VCaP (cell line): Measurements from ENCODE around the gene HMG20A.
A peak's percentile ranks its signal among the peaks of the same experiment; 100 is the strongest.

Experiments used
- H3K27ac ChIP-seq: fragments of 450-650 bp; 2 replicates; pipeline ENCODE4 v1.5.1; 2017
- CTCF ChIP-seq: fragments of 450-650 bp; conservative IDR thresholded peaks from 2 replicates; pipeline ENCODE4 v1.5.1; 2017; ENCODE audit warnings: mild to moderate bottlenecking, moderate library complexity

HMG20A gene

DNA sequence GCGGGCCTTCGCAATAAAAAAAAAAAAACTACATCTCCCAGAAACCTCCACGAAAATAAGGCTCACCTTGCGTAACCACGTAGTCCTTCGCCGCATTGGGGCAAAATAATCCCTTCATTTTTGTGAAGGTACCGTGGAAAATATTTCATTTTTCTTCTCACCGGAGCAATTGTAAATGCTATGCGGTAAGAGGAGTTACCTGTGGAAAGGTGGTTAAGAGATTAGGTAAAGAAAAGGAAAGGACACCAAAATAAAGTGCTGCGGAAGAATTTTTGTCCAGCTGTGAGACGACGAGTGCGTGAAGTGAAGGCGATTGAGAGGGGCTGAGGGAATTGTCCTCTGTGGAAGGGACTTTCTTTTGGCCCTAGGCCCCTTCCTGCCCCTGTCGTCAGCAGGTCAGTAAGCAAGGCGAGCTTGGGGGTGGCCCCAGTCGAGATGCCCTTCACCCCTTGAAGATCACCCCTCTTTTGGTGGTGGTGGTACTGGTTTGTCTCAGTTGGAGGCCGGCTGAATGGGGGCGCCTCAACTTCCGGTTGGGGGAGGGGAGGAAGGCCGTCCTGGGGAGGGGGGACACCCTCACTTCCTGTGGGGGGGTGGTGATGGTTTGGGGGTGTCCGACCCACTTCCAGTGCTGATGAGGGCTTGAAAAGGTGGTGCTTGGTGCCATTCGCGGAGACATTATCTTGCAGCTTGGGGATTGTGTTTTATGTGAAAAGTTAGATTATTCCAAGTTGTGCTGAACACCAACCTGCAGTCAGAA lies at the start of gene HMG20A:
Gene HMG20A, plus strand, starts transcription at position 279 of the 760 bp plus-strand sequence. CDS start 37,520 bp downstream, outside the sequence.
- TF ChIP-seq CTCF, result no peak
- H3K27ac ChIP-seq, result peak within 1 kb of the TSS; percentile 86

- no peak for TF ChIP-seq CTCF
- no peak overlapping the region for H3K27ac ChIP-seq
Observed at GRCh38 chr15:77371850-77372563, 48.7 kb upstream of the HMG20A start.

DNA sequence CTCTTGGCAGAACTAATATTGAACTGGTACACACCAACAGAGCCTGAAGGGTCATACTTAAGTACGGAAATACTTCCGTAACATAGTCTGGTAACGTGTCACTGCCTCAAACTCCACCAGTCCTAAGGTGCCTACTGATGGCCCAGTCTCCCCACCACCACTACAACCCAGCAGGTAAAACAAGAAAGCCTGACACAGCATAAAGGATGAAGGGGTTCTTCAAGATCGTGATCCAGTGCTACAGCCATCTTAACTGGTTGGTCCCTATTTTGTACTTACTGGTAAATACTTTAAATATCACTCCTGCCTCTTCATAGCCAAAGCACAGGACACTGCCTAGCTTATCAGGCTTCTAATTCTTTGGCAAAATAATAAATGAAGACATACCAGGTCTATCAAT lies 47.2 kb upstream of the HMG20A start:
- H3K27ac ChIP-seq, result no peak overlapping the region
- TF ChIP-seq CTCF, result no peak

DNA sequence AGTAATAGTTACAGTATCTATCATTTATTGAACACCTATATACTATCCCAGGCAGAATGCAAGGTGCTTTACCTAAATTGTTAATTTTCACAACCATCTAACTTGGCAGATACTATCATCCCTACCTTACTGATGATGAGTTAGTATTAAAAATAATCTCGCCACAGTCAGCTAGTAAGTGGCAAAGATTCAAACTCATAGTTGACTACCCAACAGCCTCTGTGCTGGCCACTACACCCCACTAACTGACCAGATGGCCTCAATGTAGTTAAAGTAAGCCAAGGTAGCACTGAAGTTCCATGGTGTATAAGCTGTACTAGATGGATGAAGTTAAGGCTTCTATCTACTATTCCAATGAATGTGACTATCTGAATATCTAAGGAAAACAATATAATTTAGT lies 45.6 kb upstream of the HMG20A start:
- H3K27ac ChIP-seq, result no peak overlapping the region
- no peak for TF ChIP-seq CTCF

GRCh38 chr15:77376770-77377169 lies 43.9 kb upstream of the HMG20A start:
- TF ChIP-seq CTCF, result no peak
- H3K27ac ChIP-seq, result no peak overlapping the region

GRCh38 chr15:77380033-77380432 lies 40.7 kb upstream of the HMG20A start:
- H3K27ac ChIP-seq, result no peak overlapping the region
- TF ChIP-seq CTCF, result no peak

- no peak overlapping the region for H3K27ac ChIP-seq
- no peak for TF ChIP-seq CTCF
Observed at GRCh38 chr15:77384086-77384485, 36.6 kb upstream of the HMG20A start.
